Adipose tissue (tissue), 3 donors: ENCODE measurements around the gene DIPK1C. TPM values are rescaled to one million over a fixed set of nuclear protein-coding genes. Genes with fewer than 3 reads are reported as not detected.

Experiments used
- H3K27ac ChIP-seq: one replicate; pipeline ENCODE4 v1.5.1; 2013; ENCODE audit warnings: low read depth, low read length
- WGBS, 3 donors: extraction: QIAGEN DNeasy Blood & Tissue Kit; methylation state at CpG; one replicate each; pipeline ENCODE4 v1.1.7; 2013; 5-methylcytosine and 5-hydroxymethylcytosine counted together
- polyA plus RNA-seq, 3 donors: library from polyadenylated mRNA; stranded (reverse); fragments of 200-250 nt; gene quantifications; one replicate each; pipeline ENCODE4 v1.2.3, GENCODE V29; 2013
- donor health status: healthy with polysubstance abuse.
- donor health status: Bipolar disorder and iron deficiency.
- donor health status: healthy.

The DIPK1C gene
- polyA plus RNA-seq, 3 donors, result 0.08 to 0.34 (median 0.10) TPM

- WGBS, 3 donors, result 71 to 79% (median 76%) methylated on average over 15 of the region's 15 CpGs
- H3K27ac ChIP-seq, result no peak overlapping the region
These were observed 26.1 kb downstream of the DIPK1C start for GRCh38 chr18:74430806-74431571.

GRCh38 chr18:74430231-74430630, 26.9 kb downstream of the DIPK1C start:
- WGBS, 3 donors, result 78 to 82% (median 81%) methylated on average over 5 of the region's 5 CpGs
- H3K27ac ChIP-seq, result no peak overlapping the region

GRCh38 chr18:74429096-74429495, 28.0 kb downstream of the DIPK1C start:
- H3K27ac ChIP-seq, result no peak overlapping the region
- WGBS, 3 donors, result 64 to 66% (median 65%) methylated on average over 7 of the region's 7 CpGs

GRCh38 chr18:74427442-74428112, 29.5 kb downstream of the DIPK1C start:
- H3K27ac ChIP-seq, result no peak overlapping the region
- 93 to 96% (median 96%) methylated on average over 24 of the region's 24 CpGs for WGBS, 3 donors

- H3K27ac ChIP-seq, result no peak overlapping the region
- WGBS, 3 donors, result 95 to 98% (median 96%) methylated on average over 11 of the region's 11 CpGs
These were observed 31.2 kb downstream of the DIPK1C start for GRCh38 chr18:74425876-74426275.

- no peak overlapping the region for H3K27ac ChIP-seq
- 80 to 85% (median 82%) methylated on average over 4 of the region's 4 CpGs for WGBS, 3 donors
These were observed 31.9 kb downstream of the DIPK1C start for GRCh38 chr18:74425161-74425560.

GRCh38 chr18:74422541-74422940, 34.6 kb downstream of the DIPK1C start:
- 66 to 82% (median 80%) methylated on average over 3 of the region's 3 CpGs for WGBS, 3 donors
- no peak overlapping the region for H3K27ac ChIP-seq

- WGBS, 3 donors, result 79 to 87% (median 81%) methylated on average over 5 of the region's 5 CpGs
- no peak overlapping the region for H3K27ac ChIP-seq
These were observed 36.2 kb downstream of the DIPK1C start for GRCh38 chr18:74420926-74421325.

- 50 to 79% (median 65%) methylated on average over 2 of the region's 2 CpGs for WGBS, 3 donors
- no peak overlapping the region for H3K27ac ChIP-seq
These were observed 36.6 kb downstream of the DIPK1C start for GRCh38 chr18:74420481-74420880.

- WGBS, 3 donors, result 84 to 91% (median 88%) methylated on average over 4 of the region's 4 CpGs
- no peak overlapping the region for H3K27ac ChIP-seq
These were observed 37.3 kb downstream of the DIPK1C start for GRCh38 chr18:74419761-74420160.

GRCh38 chr18:74418023-74418422, 39.1 kb downstream of the DIPK1C start:
- 35 to 62% (median 46%) methylated on average over 2 of the region's 2 CpGs for WGBS, 3 donors
- H3K27ac ChIP-seq, result no peak overlapping the region

GRCh38 chr18:74416124-74416523, 41.0 kb downstream of the DIPK1C start:
- WGBS, 3 donors, result 63 to 74% (median 69%) methylated on average over 12 of the region's 12 CpGs
- no peak overlapping the region for H3K27ac ChIP-seq

GRCh38 chr18:74414953-74415515, 42.1 kb downstream of the DIPK1C start:
- H3K27ac ChIP-seq, result no peak overlapping the region
- WGBS, 3 donors, result 80 to 90% (median 81%) methylated on average over 12 of the region's 12 CpGs

- WGBS, 3 donors, result 87 to 93% (median 90%) methylated on average over 7 of the region's 7 CpGs
- H3K27ac ChIP-seq, result no peak overlapping the region
These were observed 43.3 kb downstream of the DIPK1C start for GRCh38 chr18:74413836-74414235.

- WGBS, 3 donors, result 63 to 89% (median 87%) methylated on average over 20 to 21 of the region's 21 CpGs
- H3K27ac ChIP-seq, result no peak overlapping the region
These were observed 44.8 kb downstream of the DIPK1C start for GRCh38 chr18:74412116-74412880.

GRCh38 chr18:74411475-74411874, 45.6 kb downstream of the DIPK1C start:
- WGBS, 3 donors, result 78 to 86% (median 85%) methylated on average over 9 of the region's 9 CpGs
- H3K27ac ChIP-seq, result no peak overlapping the region

GRCh38 chr18:74410441-74410992, 46.6 kb downstream of the DIPK1C start:
- WGBS, 3 donors, result 60 to 71% (median 67%) methylated on average over 8 of the region's 8 CpGs
- no peak overlapping the region for H3K27ac ChIP-seq

GRCh38 chr18:74407888-74408287, 49.2 kb downstream of the DIPK1C start:
- H3K27ac ChIP-seq, result no peak overlapping the region
- 13 to 33% (median 17%) methylated on average over 2 of the region's 2 CpGs for WGBS, 3 donors
